H1 (cell line): ENCODE measurements around the gene MPPE1. TPM values are rescaled to one million over a fixed set of nuclear protein-coding genes. Genes with fewer than 3 reads are reported as not detected.

Source experiments
- CREB1 ChIP-seq: IDR thresholded peaks from 2 replicates; pipeline ENCODE4 v1.6.1; 2012; ENCODE audit warnings: inconsistent platforms
- FOSL1 ChIP-seq: IDR thresholded peaks from 2 replicates; pipeline ENCODE4 v1.6.1; 2011; ENCODE audit warnings: mild to moderate bottlenecking, low read depth, low read length, moderate library complexity; ENCODE audit not compliant: insufficient read depth
- NRF1 ChIP-seq: IDR thresholded peaks from 2 replicates; pipeline ENCODE4 v1.6.1; 2011; ENCODE audit warnings: mild to moderate bottlenecking, low read depth, low read length, improper control_type of control experiment
- POU5F1 ChIP-seq: IDR thresholded peaks from 2 replicates; pipeline ENCODE4 v1.6.1; 2011; ENCODE audit warnings: low read depth, mild to moderate bottlenecking, low read length, moderate library complexity
- SIN3A ChIP-seq, 2 experiments: IDR thresholded peaks in 1 of 2; conservative IDR thresholded peaks in 1 of 2; 2 replicates each; pipeline ENCODE4 v1.6.1; 2011 to 2012; ENCODE audit warnings: low read length in 2 of 2, improper control_type of control experiment in 1 of 2, low read depth in 1 of 2, mild to moderate bottlenecking in 1 of 2
- SP2 ChIP-seq: IDR thresholded peaks from 2 replicates; pipeline ENCODE4 v1.6.1; 2012; ENCODE audit warnings: mild to moderate bottlenecking, low read length, inconsistent platforms
- YY1 ChIP-seq: IDR thresholded peaks from 2 replicates; pipeline ENCODE4 v1.6.1; 2011; ENCODE audit warnings: low read depth, mild to moderate bottlenecking, low read length
- ZNF274 ChIP-seq: IDR thresholded peaks from 2 replicates; pipeline ENCODE4 v1.7.0; 2012; ENCODE audit warnings: low read length, borderline replicate concordance; ENCODE audit errors: extremely low read depth
- polyA plus RNA-seq, 7 experiments: library from polyadenylated mRNA; depleted of rRNA in 3 of 7; stranded (reverse) in 5 of 7; unstranded in 2 of 7; fragments of >200 nt in 5 of 7; fragments of 200-250 nt in 2 of 7; gene quantifications; 1 replicate in 5 of 7; 2 replicates in 1 of 7; 4 replicates in 1 of 7; pipeline versions ENCODE4 v1.2.1 to v1.2.3, GENCODE V29; 2011 to 2013; ENCODE audit warnings: missing spikeins in 2 of 7, mixed read lengths in 2 of 7
- total RNA-seq: library from RNA; stranded (reverse); fragmentation: NEBNext Ultra II Directional; extraction: Animal tissue kit (Norgen Biotek cat#: 25700); gene quantifications from 2 replicates; pipeline ENCODE4 v1.2.1, GENCODE V29; 2021

The MPPE1 gene
- total and polyA plus RNA-seq, 2 of the 8 experiments (the other 6 are each of a cell fraction or from before 2014, with no cell fraction given) = 13.7 to 20.9 TPM

DNA sequence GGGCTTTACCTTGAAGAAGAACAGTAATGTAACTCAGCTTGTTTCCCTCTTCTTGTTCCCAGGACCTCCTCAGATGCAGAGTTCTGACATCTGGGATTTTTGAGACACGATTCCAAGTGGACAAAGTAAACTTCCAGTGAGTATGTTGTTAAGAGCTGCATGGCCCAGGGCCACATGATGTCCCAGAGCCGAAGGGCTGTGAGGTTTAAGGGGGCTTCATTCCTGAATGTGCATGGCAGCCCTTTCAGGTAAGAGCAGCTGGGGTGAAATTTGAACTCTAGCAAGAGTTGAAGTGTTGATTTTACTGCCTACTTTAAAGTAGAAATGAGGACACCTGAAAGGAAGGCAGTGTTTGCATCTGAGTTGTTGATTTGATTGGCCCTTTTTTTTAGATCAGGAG is 43.6 kb downstream of the MPPE1 start (continued):
- TF ChIP-seq FOSL1 = no peak
- TF ChIP-seq YY1 = no peak
- no peak for TF ChIP-seq POU5F1
- TF ChIP-seq NRF1 = no peak
- no peak for TF ChIP-seq ZNF274
- TF ChIP-seq SIN3A (conservative IDR thresholded peaks at IDR 0.05 in 1 of 2, IDR thresholded peaks at IDR 0.05 in 1 of 2; ENCODE audit: low read depth in 1 of 2, low read length in 2 of 2) = no peak
- no peak for TF ChIP-seq CREB1
- TF ChIP-seq SP2 = no peak
- TF ChIP-seq, all 59 proteins: peak for 0
